ENCODE data around the gene PLEKHO1.

DNA sequence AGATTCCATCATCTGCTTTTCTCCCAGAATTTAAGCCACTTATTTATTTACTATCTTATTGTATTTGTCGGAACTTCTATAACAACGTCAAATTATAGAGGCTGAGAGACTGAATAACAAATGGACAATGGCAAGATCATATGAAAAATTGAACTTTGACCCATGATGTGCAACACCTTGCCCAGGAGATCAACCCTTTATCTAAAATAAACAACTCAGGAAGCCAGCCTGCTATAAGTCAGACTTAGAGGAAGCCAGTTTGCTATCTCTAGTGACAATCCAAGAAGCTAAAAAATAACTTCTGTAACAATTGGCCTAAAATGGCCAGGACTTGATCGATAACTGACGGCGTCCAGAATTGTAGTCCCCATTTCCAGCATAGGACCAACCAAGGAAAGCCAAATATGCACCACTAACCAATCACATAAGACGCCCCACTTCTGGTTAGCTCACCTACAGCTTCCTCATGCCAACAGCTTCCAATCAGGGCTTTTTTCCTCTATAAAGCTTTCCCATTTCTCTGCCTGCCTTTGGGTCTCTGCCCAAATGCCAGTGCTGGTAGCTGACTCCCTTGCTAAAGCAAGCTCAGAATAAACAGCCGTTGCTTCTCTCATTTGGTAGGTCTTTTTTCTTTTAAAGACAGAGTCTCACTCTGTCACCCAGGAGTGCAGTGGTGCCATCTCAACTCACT lies 57.7 kb downstream of the PLEKHO1 start:
- TF ChIP-seq, protein P1, sequence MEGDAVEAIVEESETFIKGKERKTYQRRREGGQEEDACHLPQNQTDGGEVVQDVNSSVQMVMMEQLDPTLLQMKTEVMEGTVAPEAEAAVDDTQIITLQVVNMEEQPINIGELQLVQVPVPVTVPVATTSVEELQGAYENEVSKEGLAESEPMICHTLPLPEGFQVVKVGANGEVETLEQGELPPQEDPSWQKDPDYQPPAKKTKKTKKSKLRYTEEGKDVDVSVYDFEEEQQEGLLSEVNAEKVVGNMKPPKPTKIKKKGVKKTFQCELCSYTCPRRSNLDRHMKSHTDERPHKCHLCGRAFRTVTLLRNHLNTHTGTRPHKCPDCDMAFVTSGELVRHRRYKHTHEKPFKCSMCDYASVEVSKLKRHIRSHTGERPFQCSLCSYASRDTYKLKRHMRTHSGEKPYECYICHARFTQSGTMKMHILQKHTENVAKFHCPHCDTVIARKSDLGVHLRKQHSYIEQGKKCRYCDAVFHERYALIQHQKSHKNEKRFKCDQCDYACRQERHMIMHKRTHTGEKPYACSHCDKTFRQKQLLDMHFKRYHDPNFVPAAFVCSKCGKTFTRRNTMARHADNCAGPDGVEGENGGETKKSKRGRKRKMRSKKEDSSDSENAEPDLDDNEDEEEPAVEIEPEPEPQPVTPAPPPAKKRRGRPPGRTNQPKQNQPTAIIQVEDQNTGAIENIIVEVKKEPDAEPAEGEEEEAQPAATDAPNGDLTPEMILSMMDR (IDR thresholded peaks at IDR 0.05) = no peak
- no peak for TF ChIP-seq POLR2A (IDR thresholded peaks at IDR 0.05)

Measured in adrenal gland (tissue), 5 donors.